GM20000 (cell line): ENCODE data around the gene RPL14.

Experiments used
- DNase-seq: peaks from one replicate; pipeline ENCODE4 v3.0.0; 2012; ENCODE audit warnings: low spot score
- CTCF ChIP-seq: IDR thresholded peaks from 2 replicates; pipeline ENCODE4 v1.5.1; 2012; ENCODE audit warnings: mild to moderate bottlenecking, control low read depth; ENCODE audit errors: extremely low read depth, missing control alignments

The RPL14 gene

GRCh38 chr3:40463579-40463978 is 6.4 kb downstream of the RPL14 start:
- DNase-seq, result no peak

GRCh38 chr3:40464339-40465110 is 7.4 kb downstream of the RPL14 start:
- DNase-seq, result no peak
- no peak for TF ChIP-seq CTCF

More at GRCh38 chr3:40463579-40463978, 6.4 kb downstream of the RPL14 start:
- TF ChIP-seq CTCF, result no peak

GRCh38 chr3:40465111-40465407 is 7.9 kb downstream of the RPL14 start:
- TF ChIP-seq CTCF, result no peak
- no peak for DNase-seq

- TF ChIP-seq CTCF, result no peak
These were observed 8.3 kb downstream of the RPL14 start for GRCh38 chr3:40465456-40465855.

GRCh38 chr3:40468018-40468417 is 10.9 kb downstream of the RPL14 start:
- DNase-seq, result no peak
- no peak for TF ChIP-seq CTCF

More at GRCh38 chr3:40465456-40465855, 8.3 kb downstream of the RPL14 start:
- no peak for DNase-seq

- TF ChIP-seq CTCF, result no peak
- no peak for DNase-seq
These were observed 13.6 kb downstream of the RPL14 start for GRCh38 chr3:40470701-40471100.

GRCh38 chr3:40476478-40477470 is 19.6 kb downstream of the RPL14 start, which contains the start of gene ZNF619:
Gene ZNF619 (plus strand): TSS chr3:40477122. CDS start chr3:40477980, 858 bp downstream.
- no peak for TF ChIP-seq CTCF
- DNase-seq, result peak; percentile 79
